HEK293 (cell line): ENCODE data around the gene KAT7.

Source experiments
- ATF2 ChIP-seq: fragments of 450-650 bp; formaldehyde crosslinking; IDR thresholded peaks from 2 replicates; pipeline ENCODE4 v1.5.1; 2016; ENCODE audit warnings: missing biosample characterization, missing genetic modification characterization, low read depth
- CTCF ChIP-seq: fragments of 450-650 bp; formaldehyde crosslinking; IDR thresholded peaks from 2 replicates; pipeline ENCODE4 v1.5.1; 2016; ENCODE audit warnings: missing biosample characterization, missing genetic modification characterization
- EGR2 ChIP-seq: fragments of 450-650 bp; formaldehyde crosslinking; IDR thresholded peaks from 2 replicates; pipeline ENCODE4 v1.5.1; 2016; ENCODE audit warnings: low read depth, missing biosample characterization, missing genetic modification characterization
- HOXA7 ChIP-seq: sonication (generic); formaldehyde crosslinking; IDR thresholded peaks from 2 replicates; pipeline ENCODE4 v1.8.1; 2022; ENCODE audit warnings: missing genetic modification reagents, borderline replicate concordance
- PRDM1 ChIP-seq: fragments of 450-650 bp; formaldehyde crosslinking; IDR thresholded peaks from 2 replicates; pipeline ENCODE4; 2016; ENCODE audit warnings: missing biosample characterization, missing genetic modification characterization
- TCF7L2 ChIP-seq: IDR thresholded peaks from 2 replicates; pipeline ENCODE4 v1.6.1; 2011; ENCODE audit warnings: low read depth, mild to moderate bottlenecking, inconsistent platforms, low read length, moderate library complexity, borderline replicate concordance
- ZBTB44 ChIP-seq: fragments of 450-650 bp; IDR thresholded peaks from 2 replicates; pipeline ENCODE4 v1.5.1; 2018; ENCODE audit warnings: missing biosample characterization, mild to moderate bottlenecking, missing genetic modification characterization
- ZNF114 ChIP-seq: fragments of 450-650 bp; formaldehyde crosslinking; IDR thresholded peaks from 2 replicates; pipeline ENCODE4 v1.5.0; 2017; ENCODE audit warnings: missing biosample characterization, missing genetic modification characterization
- ZNF274 ChIP-seq, 2 experiments: fragments of 200-500 bp in 1 of 2; fragments of 450-650 bp in 1 of 2; sonication (Bioruptor generic) in 1 of 2; formaldehyde crosslinking in 1 of 2; IDR thresholded peaks; 2 replicates each; pipeline versions ENCODE4 v1.5.1 to v1.6.1; 2014 to 2016; ENCODE audit warnings: borderline replicate concordance in 1 of 2, inconsistent platforms in 1 of 2, low read length in 1 of 2, missing biosample characterization in 1 of 2, missing genetic modification characterization in 1 of 2
- ZNF398 ChIP-seq: fragments of 450-650 bp; formaldehyde crosslinking; IDR thresholded peaks from 2 replicates; pipeline ENCODE4 v1.5.1; 2017; ENCODE audit warnings: missing biosample characterization, missing genetic modification characterization
- ZNF529 ChIP-seq: fragments of 450-650 bp; formaldehyde crosslinking; IDR thresholded peaks from 2 replicates; pipeline ENCODE4 v1.5.1; 2017; ENCODE audit warnings: missing genetic modification characterization, missing biosample characterization; ENCODE audit not compliant: insufficient replicate concordance
- ZNF629 ChIP-seq: fragments of 450-650 bp; formaldehyde crosslinking; IDR thresholded peaks from 2 replicates; pipeline ENCODE4 v1.5.1; 2017; ENCODE audit warnings: missing biosample characterization, missing genetic modification characterization
- ZNF664 ChIP-seq: fragments of 450-650 bp; formaldehyde crosslinking; IDR thresholded peaks from 2 replicates; pipeline ENCODE4 v1.5.1; 2016; ENCODE audit warnings: missing biosample characterization, missing genetic modification characterization
- ZNF76 ChIP-seq: fragments of 450-650 bp; formaldehyde crosslinking; IDR thresholded peaks from 2 replicates; pipeline ENCODE4; 2016; ENCODE audit warnings: low read depth, missing biosample characterization, missing genetic modification characterization, borderline replicate concordance

- TF ChIP-seq CTCF (tag by site-specific recombination) (no peak), ZNF398 (tag by site-specific recombination) (no peak), ZNF76 (no peak), TCF7L2 (no peak), ZNF629 (tag by site-specific recombination) (no peak), HOXA7 (no peak), ZNF274 (IDR thresholded peaks at IDR 0.05; ENCODE audit: low read length) (no peak), ZNF274 (tag by site-specific recombination; IDR thresholded peaks at IDR 0.05; ENCODE audit: borderline replicate concordance) (no peak), ZNF114 (no peak), ATF2 (no peak), PRDM1 (tag by site-specific recombination) (no peak), ZNF529 (tag by site-specific recombination) (no peak), ZBTB44 (tag by site-specific recombination) (no peak), EGR2 (no peak), ZNF664 (no peak)
Measured at GRCh38 chr17:49747632-49748031, 40.8 kb upstream of the KAT7 start.
